Measurements from ENCODE around the gene GPX7.
"Not testable (repeated sequence)": the region's sequence is repeated elsewhere in the genome, so short reads cannot be mapped to it uniquely, and the experiment has no call there.

Gene GPX7

GRCh38 chr1:52601991-52602855 is at the start of gene GPX7:
GPX7 (plus strand) TSS chr1:52602371; CDS start chr1:52602410, 39 bp downstream.
- peak; percentile 42 for DNase-seq

GRCh38 chr1:52552505-52553361 is 49.4 kb upstream of the GPX7 start, which contains the start of gene TUT4:
TUT4 (minus strand) TSS chr1:52553092; CDS start chr1:52526280, 26,812 bp downstream.
- DNase-seq = peak; percentile 86

- peak; percentile 81 for DNase-seq
Measured at GRCh38 chr1:52553362-52554266, 48.6 kb upstream of the GPX7 start.

- DNase-seq = no peak
Measured at GRCh38 chr1:52554267-52554640, 47.9 kb upstream of the GPX7 start.

- DNase-seq = peak; percentile 63
Measured at GRCh38 chr1:52554756-52555155, 47.4 kb upstream of the GPX7 start.

- peak; percentile 25 for DNase-seq
Measured at GRCh38 chr1:52556641-52557360, 45.4 kb upstream of the GPX7 start.

GRCh38 chr1:52558941-52559340 is 43.2 kb upstream of the GPX7 start:
- peak; percentile 67 for DNase-seq

- DNase-seq = no peak
Measured at GRCh38 chr1:52559875-52560274, 42.3 kb upstream of the GPX7 start.

- DNase-seq = no peak
Measured at GRCh38 chr1:52562766-52563165, 39.4 kb upstream of the GPX7 start.

- DNase-seq = no peak
Measured at GRCh38 chr1:52567943-52568342, 34.2 kb upstream of the GPX7 start.

- no peak for DNase-seq
Measured at GRCh38 chr1:52569449-52570210, 32.5 kb upstream of the GPX7 start.

- DNase-seq = no peak
Measured at GRCh38 chr1:52571783-52572182, 30.4 kb upstream of the GPX7 start.

GRCh38 chr1:52572387-52572786 is 29.8 kb upstream of the GPX7 start:
- no peak for DNase-seq

GRCh38 chr1:52574594-52574993 is 27.6 kb upstream of the GPX7 start:
- DNase-seq = no peak

GRCh38 chr1:52576074-52576473 is 26.1 kb upstream of the GPX7 start:
- no peak for DNase-seq

GRCh38 chr1:52578066-52578465 is 24.1 kb upstream of the GPX7 start:
- DNase-seq = not testable (repeated sequence)

GRCh38 chr1:52579415-52579814 is 22.8 kb upstream of the GPX7 start:
- DNase-seq = no peak

- DNase-seq = no peak
Measured at GRCh38 chr1:52580283-52580682, 21.9 kb upstream of the GPX7 start.

- no peak for DNase-seq
Measured at GRCh38 chr1:52582116-52582696, 20.0 kb upstream of the GPX7 start.

GRCh38 chr1:52585474-52585873 is 16.7 kb upstream of the GPX7 start:
- DNase-seq = no peak

- DNase-seq = no peak
Measured at GRCh38 chr1:52588027-52588426, 14.1 kb upstream of the GPX7 start.

All from NCI-H345 (cell line).